Psoas muscle (tissue), 8 donors: ENCODE measurements around the gene GRM5. TPM values are rescaled to one million over a fixed set of nuclear protein-coding genes. Genes with fewer than 3 reads are reported as not detected.

Source experiments
- ATAC-seq, 4 donors: fragments of 200-7000 bp; cut with Tn5 transposase; one replicate each; pipeline ENCODE4 v1.9.1; 2020; ENCODE audit warnings: moderate library complexity in 3 of 4, mild to moderate bottlenecking in 2 of 4
- DNase-seq, 2 donors: peaks; one replicate each; pipeline ENCODE4 v3.0.0-alpha.2; 2020
- H3K27ac ChIP-seq: fragments of 200-600 bp; one replicate; pipeline ENCODE4 v1.8.0; 2022
- H3K27me3 ChIP-seq, 3 donors: fragments of 200-600 bp in 1 of 3; one replicate each; pipeline versions ENCODE4 v1.6.1 to v1.8.0; 2013 to 2022; ENCODE audit warnings: low read length in 2 of 3, mild to moderate bottlenecking in 2 of 3, moderate library complexity in 1 of 3; ENCODE audit not compliant: insufficient read depth in 3 of 3
- H3K36me3 ChIP-seq, 2 donors: fragments of 200-600 bp in 1 of 2; one replicate each; pipeline versions ENCODE4 v1.6.1 to v1.8.0; 2013 to 2022; ENCODE audit warnings: low read depth in 1 of 2, mild to moderate bottlenecking in 1 of 2, moderate library complexity in 1 of 2; ENCODE audit not compliant: insufficient read depth in 1 of 2
- H3K4me1 ChIP-seq: fragments of 200-600 bp; one replicate; pipeline ENCODE4 v1.8.0; 2022
- H3K4me3 ChIP-seq: fragments of 200-600 bp; one replicate; pipeline ENCODE4 v1.8.0; 2022; ENCODE audit warnings: mild to moderate bottlenecking
- H3K9me3 ChIP-seq: fragments of 200-600 bp; one replicate; pipeline ENCODE4 v1.8.0; 2022
- CTCF ChIP-seq: fragments of 200-600 bp; IDR thresholded peaks from one replicate; pipeline ENCODE4 v1.8.0; 2022; ENCODE audit warnings: antibody characterized with exemption
- WGBS, 3 donors: extraction: QIAGEN DNeasy Blood & Tissue Kit; methylation state at CpG; one replicate each; pipeline versions ENCODE4 v1.1.6 to v1.1.7; 2013; 5-methylcytosine and 5-hydroxymethylcytosine counted together
- intact Hi-C, 2 donors: fragments of 100-400 bp; cut with DNase I; formaldehyde crosslinking; loops; one replicate each; pipeline versions ENCODE4 v1.11.0 to v1.14.2; 2022
- polyA plus RNA-seq, 3 donors: library from polyadenylated mRNA; stranded (reverse); fragments of 200-250 nt; gene quantifications; one replicate each; pipeline ENCODE4 v1.2.3, GENCODE V29; 2013
- total RNA-seq, 4 donors: library from RNA; stranded (reverse); fragmentation: NEBNext Ultra II Directional in 2 of 4; extraction: Animal tissue kit (Norgen Biotek cat#: 25700) in 2 of 4; gene quantifications; one replicate each; pipeline versions ENCODE4 v1.2.1 to v1.2.4, GENCODE V29; 2021 to 2023
- donor health status: healthy with polysubstance abuse.
- donor health status: DM: no; HTN: no; CAD: no; lungs with moderate emphysema.
- donor health status: Bipolar disorder and iron deficiency.
- donor health status: healthy.
- donor health status: DM: yes; HTN: yes; CAD: no.
- donor health status: DM: no; HTN: no; CAD: no.
- donor health status: DM: no; HTN: no; CAD: no.
- donor health status: DM: yes; HTN: yes; CAD: no.

The GRM5 gene
- total and polyA plus RNA-seq, 7 donors, result under 0.01 TPM; not detected in 6

- ATAC-seq (no peak), DNase-seq (no peak)
- Histone ChIP-seq H3K9me3 (no peaks in the 10 kb centered on the region), H3K27me3 (no peaks in the 10 kb centered on the region), H3K27ac (no peak overlapping the region), H3K36me3 (no peaks in the 10 kb centered on the region), H3K4me1 (no peaks in the 10 kb centered on the region), H3K4me3 (no peak overlapping the region)
- WGBS, 3 donors, result 60 to 70% (median 66%) methylated on average over 1 of the region's 1 CpG
- TF ChIP-seq CTCF, result no peak
- intact Hi-C loops, result no loop called here
Measured at GRCh38 chr11:88807349-88807748, 258.4 kb downstream of the GRM5 start.

GRCh38 chr11:88806410-88806809 lies 259.4 kb downstream of the GRM5 start:
- ATAC-seq (no peak), DNase-seq (no peak)
- Histone ChIP-seq H3K27me3 (no peaks in the 10 kb centered on the region), H3K27ac (no peak overlapping the region), H3K9me3 (no peaks in the 10 kb centered on the region), H3K4me3 (no peak overlapping the region), H3K36me3 (no peaks in the 10 kb centered on the region), H3K4me1 (no peaks in the 10 kb centered on the region)
- intact Hi-C loops, result no loop called here
- TF ChIP-seq CTCF, result no peak
- WGBS, 3 donors, result 43 to 53% (median 46%) methylated on average over 1 of the region's 1 CpG

- Histone ChIP-seq H3K36me3 (no peaks in the 10 kb centered on the region), H3K27me3 (no peaks in the 10 kb centered on the region), H3K4me1 (no peaks in the 10 kb centered on the region), H3K4me3 (no peak overlapping the region), H3K9me3 (no peaks in the 10 kb centered on the region), H3K27ac (no peak overlapping the region)
- DNase-seq (no peak), ATAC-seq (no peak)
- intact Hi-C loops, result no loop called here
- 71 to 79% (median 76%) methylated on average over 2 of the region's 2 CpGs for WGBS, 3 donors
- TF ChIP-seq CTCF, result no peak
Measured at GRCh38 chr11:88801484-88802123, 264.2 kb downstream of the GRM5 start.

- DNase-seq (no peak), ATAC-seq (no peak)
- 25 to 50% (median 39%) methylated on average over 1 of the region's 1 CpG for WGBS, 3 donors
- no peaks in the 10 kb centered on the region for H3K9me3 ChIP-seq
- intact Hi-C loops, result no loop called here
- no peak for TF ChIP-seq CTCF
- H3K4me3 ChIP-seq, result no peak overlapping the region
- H3K27ac ChIP-seq, result no peak overlapping the region
- H3K4me1 ChIP-seq, result no peaks in the 10 kb centered on the region
- H3K27me3 ChIP-seq, result no peaks in the 10 kb centered on the region
- no peaks in the 10 kb centered on the region for H3K36me3 ChIP-seq
Measured at GRCh38 chr11:88799771-88800500, 265.8 kb downstream of the GRM5 start.

GRCh38 chr11:88790182-88790581 lies 275.6 kb downstream of the GRM5 start:
- no peak for TF ChIP-seq CTCF
- ATAC-seq, result no peak
- no peak for DNase-seq
- Histone ChIP-seq H3K4me1 (no peaks in the 10 kb centered on the region), H3K36me3 (no peaks in the 10 kb centered on the region), H3K27me3 (no peaks in the 10 kb centered on the region), H3K4me3 (no peak overlapping the region), H3K27ac (no peak overlapping the region), H3K9me3 (no peaks in the 10 kb centered on the region)
- intact Hi-C loops, result no loop called here
